WTC11 (cell line): Measurements from ENCODE around the gene C11orf65. TPM values are rescaled to one million over a fixed set of nuclear protein-coding genes. Genes with fewer than 3 reads are reported as not detected.

Source experiments
- ATAC-seq: fragments of 200-7000 bp; cut with Tn5 transposase; 2 replicates; pipeline ENCODE4 v1.10.0; 2021; ENCODE audit warnings: mild to moderate bottlenecking, moderate library complexity
- CTCF ChIA-PET: fragments of 300-600 bp; sonication (Branson Sonifier 250); formaldehyde crosslinking; loops from one replicate; lab custom pipeline; 2021; ENCODE audit warnings: antibody characterized with exemption; lab: Charles Lee
- POLR2A ChIA-PET: fragments of 350-600 bp; sonication (Branson Sonifier 250); formaldehyde crosslinking; loops from one replicate; lab custom pipeline; 2021; ENCODE audit warnings: antibody characterized with exemption; lab: Charles Lee
- DNase-seq: peaks from one replicate; pipeline ENCODE4 v3.0.0; 2021; ENCODE audit warnings: low spot score
- H3K27ac Mint-ChIP-seq: 2 replicates; pipeline ENCODE4 v1.8.0; 2021; ENCODE audit warnings: mixed read lengths
- H3K27me3 Mint-ChIP-seq: 2 replicates; pipeline ENCODE4 v1.8.0; 2021; ENCODE audit warnings: low read depth, mild to moderate bottlenecking, moderate library complexity, mixed read lengths
- H3K36me3 Mint-ChIP-seq: 2 replicates; pipeline ENCODE4 v1.8.0; 2021; ENCODE audit warnings: mixed read lengths
- H3K4me1 Mint-ChIP-seq: 2 replicates; pipeline ENCODE4 v1.8.0; 2022; ENCODE audit warnings: mixed read lengths
- H3K4me3 Mint-ChIP-seq: 2 replicates; pipeline ENCODE4 v1.8.0; 2021; ENCODE audit warnings: mild to moderate bottlenecking, moderate library complexity, mixed read lengths
- H3K9me3 Mint-ChIP-seq: 2 replicates; pipeline ENCODE4 v1.8.0; 2021; ENCODE audit warnings: mixed read lengths
- ATF2 ChIP-seq: sonication (generic); formaldehyde crosslinking; IDR thresholded peaks from 2 replicates; pipeline ENCODE4 v1.8.1; 2022; ENCODE audit warnings: low read depth, missing genetic modification reagents, borderline replicate concordance
- CREB1 ChIP-seq: sonication (generic); formaldehyde crosslinking; IDR thresholded peaks from 2 replicates; pipeline ENCODE4 v1.8.0; 2023; ENCODE audit warnings: mild to moderate bottlenecking, missing genetic modification reagents
- CTCF ChIP-seq: fragments of 200-600 bp; IDR thresholded peaks from 2 replicates; pipeline ENCODE4 v1.8.0; 2022; ENCODE audit warnings: antibody characterized with exemption
- E2F1 ChIP-seq: sonication (generic); formaldehyde crosslinking; IDR thresholded peaks from 2 replicates; pipeline ENCODE4 v1.8.0; 2022; ENCODE audit warnings: mild to moderate bottlenecking, missing genetic modification reagents
- E2F4 ChIP-seq: sonication (generic); formaldehyde crosslinking; IDR thresholded peaks from 2 replicates; pipeline ENCODE4 v1.8.1; 2022; ENCODE audit warnings: low read depth, mild to moderate bottlenecking, moderate library complexity, missing genetic modification reagents, borderline replicate concordance
- E2F5 ChIP-seq: sonication (generic); formaldehyde crosslinking; IDR thresholded peaks from 2 replicates; pipeline ENCODE4 v1.8.1; 2022; ENCODE audit warnings: mild to moderate bottlenecking, moderate library complexity, missing genetic modification reagents
- EMX1 ChIP-seq: fragments of 250-450 bp; sonication (Bioruptor Pico); IDR thresholded peaks from 2 replicates; pipeline ENCODE4 v1.8.0; 2021; ENCODE audit warnings: mild to moderate bottlenecking
- ETV6 ChIP-seq: sonication (generic); formaldehyde crosslinking; IDR thresholded peaks from 2 replicates; pipeline ENCODE4 v1.8.1; 2022; ENCODE audit warnings: mild to moderate bottlenecking, missing genetic modification reagents
- GABPB1 ChIP-seq: sonication (generic); formaldehyde crosslinking; IDR thresholded peaks from 2 replicates; pipeline ENCODE4 v1.8.1; 2023; ENCODE audit warnings: mild to moderate bottlenecking, missing genetic modification reagents
- GRHL2 ChIP-seq: fragments of 250-450 bp; sonication (Bioruptor Pico); IDR thresholded peaks from 2 replicates; pipeline ENCODE4 v1.8.0; 2022; ENCODE audit warnings: mild to moderate bottlenecking, moderate library complexity; ENCODE audit not compliant: insufficient replicate concordance, severe bottlenecking
- HMGA2 ChIP-seq: fragments of 250-450 bp; sonication (Bioruptor Pico); IDR thresholded peaks from 2 replicates; pipeline ENCODE4 v1.4.0; 2021; ENCODE audit warnings: mild to moderate bottlenecking, moderate library complexity
- MYBL2 ChIP-seq: sonication (generic); formaldehyde crosslinking; IDR thresholded peaks from 2 replicates; pipeline ENCODE4 v1.8.1; 2023; ENCODE audit warnings: mild to moderate bottlenecking, moderate library complexity, missing genetic modification reagents
- NR3C1 ChIP-seq: sonication (generic); formaldehyde crosslinking; conservative IDR thresholded peaks from 2 replicates; pipeline ENCODE4 v1.8.1; 2023; ENCODE audit warnings: low read depth, mild to moderate bottlenecking, missing genetic modification reagents
- PRRX2 ChIP-seq: fragments of 250-450 bp; sonication (Bioruptor Pico); IDR thresholded peaks from 2 replicates; pipeline ENCODE4 v1.8.0; 2021; ENCODE audit warnings: mild to moderate bottlenecking
- RELA ChIP-seq: sonication (generic); formaldehyde crosslinking; IDR thresholded peaks from 2 replicates; pipeline ENCODE4 v1.8.1; 2022; ENCODE audit warnings: missing genetic modification reagents, mild to moderate bottlenecking, borderline replicate concordance
- SMAD4 ChIP-seq: sonication (generic); formaldehyde crosslinking; IDR thresholded peaks from 2 replicates; pipeline ENCODE4 v1.8.0; 2022; ENCODE audit warnings: mild to moderate bottlenecking, missing genetic modification reagents
- SOX15 ChIP-seq: fragments of 250-450 bp; sonication (Bioruptor Pico); IDR thresholded peaks from 2 replicates; pipeline ENCODE4 v1.9.0; 2021; ENCODE audit warnings: mild to moderate bottlenecking
- TEAD1 ChIP-seq: sonication (generic); formaldehyde crosslinking; IDR thresholded peaks from 2 replicates; pipeline ENCODE4 v1.8.0; 2022; ENCODE audit warnings: mild to moderate bottlenecking, missing genetic modification reagents
- TEAD4 ChIP-seq: sonication (generic); formaldehyde crosslinking; IDR thresholded peaks from 2 replicates; pipeline ENCODE4 v1.8.0; 2022; ENCODE audit warnings: mild to moderate bottlenecking, missing genetic modification reagents
- USF1 ChIP-seq: sonication (generic); formaldehyde crosslinking; IDR thresholded peaks from 2 replicates; pipeline ENCODE4 v1.8.0; 2022; ENCODE audit warnings: mild to moderate bottlenecking, missing genetic modification reagents
- USF2 ChIP-seq: sonication (generic); formaldehyde crosslinking; IDR thresholded peaks from 2 replicates; pipeline ENCODE4 v1.8.1; 2023; ENCODE audit warnings: mild to moderate bottlenecking, missing genetic modification reagents, moderate library complexity
- ZBTB21 ChIP-seq: sonication (generic); formaldehyde crosslinking; IDR thresholded peaks from 2 replicates; pipeline ENCODE4 v1.8.1; 2023; ENCODE audit warnings: mild to moderate bottlenecking, missing genetic modification reagents, borderline replicate concordance
- ZNF423 ChIP-seq: fragments of 250-450 bp; sonication (Bioruptor Pico); IDR thresholded peaks from 2 replicates; pipeline ENCODE4 v2.1.2; 2022; ENCODE audit warnings: mild to moderate bottlenecking, moderate library complexity
- total RNA-seq: library from RNA; stranded (reverse); gene quantifications from 3 replicates; pipeline ENCODE4 v1.2.3, GENCODE V29; 2021
- TF ChIP-seq, protein P1 (sequence below): sonication (generic); formaldehyde crosslinking; IDR thresholded peaks from 2 replicates; pipeline ENCODE4 v1.8.0; 2023; ENCODE audit warnings: mild to moderate bottlenecking, missing genetic modification reagents
- TF ChIP-seq, protein P2 (sequence below): sonication (generic); formaldehyde crosslinking; IDR thresholded peaks from 2 replicates; pipeline ENCODE4 v1.8.0; 2022; ENCODE audit warnings: mild to moderate bottlenecking, missing genetic modification reagents

The C11orf65 gene
- total RNA-seq, 1 experiment from 2014 or later, result 0.83 TPM

DNA sequence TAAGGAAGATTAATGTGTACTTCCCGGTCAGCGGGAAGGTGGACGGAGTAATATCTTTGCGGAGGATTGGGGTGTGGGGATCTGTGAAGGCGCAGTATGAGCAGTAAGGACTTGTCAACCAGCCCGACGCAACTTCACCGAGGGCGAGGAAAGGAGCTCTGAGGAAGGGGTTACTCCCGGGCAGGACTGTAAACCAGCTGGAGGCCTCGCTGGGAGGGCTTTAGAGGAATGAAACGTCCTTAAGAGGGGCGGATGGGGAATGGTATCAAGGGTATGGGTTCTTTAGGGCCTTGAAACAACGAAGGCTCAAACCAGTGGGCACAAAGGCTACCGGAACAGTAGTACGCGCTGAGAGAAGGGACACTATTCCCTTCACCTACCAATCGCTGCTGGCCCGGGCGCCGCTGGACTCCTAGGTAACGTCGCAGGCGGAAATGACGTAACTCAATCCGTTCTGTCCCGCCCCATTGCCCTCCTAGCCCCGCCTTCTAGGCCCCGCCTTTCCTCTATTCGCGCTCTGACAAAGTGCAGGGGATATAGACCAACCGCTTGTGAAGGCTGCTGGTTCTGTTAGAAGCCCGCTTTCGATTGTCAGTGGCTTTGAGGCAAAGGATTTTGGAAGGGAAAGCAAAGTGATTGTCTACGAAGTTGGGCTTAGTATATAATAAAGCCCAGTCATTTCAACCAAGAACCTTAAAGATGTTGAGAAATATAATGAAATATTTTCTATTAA is at the start of gene C11orf65 (continued):
- no peak for TF ChIP-seq TEAD4 (CRISPR knock-in tag)
- TF ChIP-seq EMX1 (CRISPR knock-in tag), result no peak
- no peak for TF ChIP-seq MYBL2 (CRISPR knock-in tag)
- no peak for TF ChIP-seq E2F4 (CRISPR knock-in tag)
- no peak for TF ChIP-seq USF2
- TF ChIP-seq GRHL2 (CRISPR knock-in tag), result no peak
- TF ChIP-seq E2F1 (CRISPR knock-in tag), result no peak
- TF ChIP-seq SOX15 (CRISPR knock-in tag), result no peak
- TF ChIP-seq ZBTB21, result no peak
- TF ChIP-seq GABPB1, result peak; percentile 90
- no peak for TF ChIP-seq NR3C1 (CRISPR knock-in tag)
- no peak for TF ChIP-seq CTCF
- TF ChIP-seq, protein P1, sequence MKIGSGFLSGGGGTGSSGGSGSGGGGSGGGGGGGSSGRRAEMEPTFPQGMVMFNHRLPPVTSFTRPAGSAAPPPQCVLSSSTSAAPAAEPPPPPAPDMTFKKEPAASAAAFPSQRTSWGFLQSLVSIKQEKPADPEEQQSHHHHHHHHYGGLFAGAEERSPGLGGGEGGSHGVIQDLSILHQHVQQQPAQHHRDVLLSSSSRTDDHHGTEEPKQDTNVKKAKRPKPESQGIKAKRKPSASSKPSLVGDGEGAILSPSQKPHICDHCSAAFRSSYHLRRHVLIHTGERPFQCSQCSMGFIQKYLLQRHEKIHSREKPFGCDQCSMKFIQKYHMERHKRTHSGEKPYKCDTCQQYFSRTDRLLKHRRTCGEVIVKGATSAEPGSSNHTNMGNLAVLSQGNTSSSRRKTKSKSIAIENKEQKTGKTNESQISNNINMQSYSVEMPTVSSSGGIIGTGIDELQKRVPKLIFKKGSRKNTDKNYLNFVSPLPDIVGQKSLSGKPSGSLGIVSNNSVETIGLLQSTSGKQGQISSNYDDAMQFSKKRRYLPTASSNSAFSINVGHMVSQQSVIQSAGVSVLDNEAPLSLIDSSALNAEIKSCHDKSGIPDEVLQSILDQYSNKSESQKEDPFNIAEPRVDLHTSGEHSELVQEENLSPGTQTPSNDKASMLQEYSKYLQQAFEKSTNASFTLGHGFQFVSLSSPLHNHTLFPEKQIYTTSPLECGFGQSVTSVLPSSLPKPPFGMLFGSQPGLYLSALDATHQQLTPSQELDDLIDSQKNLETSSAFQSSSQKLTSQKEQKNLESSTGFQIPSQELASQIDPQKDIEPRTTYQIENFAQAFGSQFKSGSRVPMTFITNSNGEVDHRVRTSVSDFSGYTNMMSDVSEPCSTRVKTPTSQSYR, result no peak
- TF ChIP-seq ATF2, result no peak
- no peak for TF ChIP-seq ZNF423

DNA sequence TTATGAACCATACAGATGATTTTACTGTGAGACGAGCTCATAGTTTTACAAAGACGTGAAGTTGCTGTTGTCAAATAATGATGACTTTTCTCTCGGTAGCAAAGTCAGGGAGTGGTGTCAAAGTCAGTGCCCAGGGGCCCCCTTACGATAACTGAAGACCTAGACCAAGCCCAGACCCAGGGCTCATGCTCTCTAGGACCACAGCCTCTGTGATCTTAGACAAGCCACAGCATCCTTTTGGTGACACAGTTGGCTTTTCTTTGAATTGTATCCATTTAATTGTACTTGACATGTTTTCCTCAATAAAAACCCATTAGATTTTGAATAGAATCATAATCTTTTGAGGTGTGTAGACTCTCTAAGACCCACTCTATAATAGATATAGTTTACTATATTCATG is 48.8 kb upstream of the C11orf65 start:
- ATAC-seq, result no peak
- TF ChIP-seq, protein P2, sequence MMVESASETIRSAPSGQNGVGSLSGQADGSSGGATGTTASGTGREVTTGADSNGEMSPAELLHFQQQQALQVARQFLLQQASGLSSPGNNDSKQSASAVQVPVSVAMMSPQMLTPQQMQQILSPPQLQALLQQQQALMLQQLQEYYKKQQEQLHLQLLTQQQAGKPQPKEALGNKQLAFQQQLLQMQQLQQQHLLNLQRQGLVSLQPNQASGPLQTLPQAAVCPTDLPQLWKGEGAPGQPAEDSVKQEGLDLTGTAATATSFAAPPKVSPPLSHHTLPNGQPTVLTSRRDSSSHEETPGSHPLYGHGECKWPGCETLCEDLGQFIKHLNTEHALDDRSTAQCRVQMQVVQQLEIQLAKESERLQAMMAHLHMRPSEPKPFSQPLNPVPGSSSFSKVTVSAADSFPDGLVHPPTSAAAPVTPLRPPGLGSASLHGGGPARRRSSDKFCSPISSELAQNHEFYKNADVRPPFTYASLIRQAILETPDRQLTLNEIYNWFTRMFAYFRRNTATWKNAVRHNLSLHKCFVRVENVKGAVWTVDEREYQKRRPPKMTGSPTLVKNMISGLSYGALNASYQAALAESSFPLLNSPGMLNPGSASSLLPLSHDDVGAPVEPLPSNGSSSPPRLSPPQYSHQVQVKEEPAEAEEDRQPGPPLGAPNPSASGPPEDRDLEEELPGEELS (CRISPR knock-in tag), result no peak
- TF ChIP-seq E2F5 (CRISPR knock-in tag) (no peak), USF1 (no peak), HMGA2 (CRISPR knock-in tag) (no peak), RELA (CRISPR knock-in tag) (no peak), ETV6 (no peak), SMAD4 (no peak), CREB1 (no peak), TEAD1 (CRISPR knock-in tag) (no peak), PRRX2 (no peak)

More for the DNA sequence above, 48.8 kb upstream of the C11orf65 start:
- peaks cover 36% of the 10 kb centered on the region for H3K36me3 Mint-ChIP-seq
- no peak overlapping the region for H3K4me3 Mint-ChIP-seq
- no peak overlapping the region for H3K27ac Mint-ChIP-seq
- H3K9me3 Mint-ChIP-seq, result peaks cover 27% of the 10 kb centered on the region
- ChIA-PET CTCF (interaction anchor here (0.7 kb wide), 1 partner anchor 151 kb away, joined by 5 read pairs; no protein-coding TSS in a partner anchor), POLR2A (interaction anchor here (0.6 kb wide), 1 partner anchor 116 kb away, joined by 3 read pairs; no protein-coding TSS in a partner anchor)
- no peaks in the 10 kb centered on the region for H3K4me1 Mint-ChIP-seq
- no peaks in the 10 kb centered on the region for H3K27me3 Mint-ChIP-seq
- no peak for DNase-seq
